Type B pancreatic cell (in vitro differentiated cells): ENCODE measurements around the gene ACAN. TPM values are rescaled to one million over a fixed set of nuclear protein-coding genes. Genes with fewer than 3 reads are reported as not detected.
A peak's percentile ranks its signal among the peaks of the same experiment; 100 is the strongest.

Experiments used
- DNase-seq: peaks from one replicate; pipeline ENCODE4 v3.0.0; 2021; ENCODE audit warnings: mixed read lengths; ENCODE audit not compliant: unreplicated experiment; ENCODE audit errors: extremely low spot score
- H3K27ac Mint-ChIP-seq: 2 replicates; pipeline ENCODE4 v1.8.0; 2021; ENCODE audit warnings: mild to moderate bottlenecking, mixed read lengths
- H3K27me3 Mint-ChIP-seq: 2 replicates; pipeline ENCODE4 v1.8.0; 2021; ENCODE audit warnings: mixed read lengths
- H3K36me3 Mint-ChIP-seq: 2 replicates; pipeline ENCODE4 v1.8.0; 2021; ENCODE audit warnings: mixed read lengths
- H3K4me1 Mint-ChIP-seq: one replicate; pipeline ENCODE4 v1.8.0; 2021; ENCODE audit warnings: mixed read lengths; ENCODE audit not compliant: unreplicated experiment
- H3K4me3 Mint-ChIP-seq: 2 replicates; pipeline ENCODE4 v1.8.0; 2021; ENCODE audit warnings: mild to moderate bottlenecking, mixed read lengths
- H3K9me3 Mint-ChIP-seq: 2 replicates; pipeline ENCODE4 v1.8.0; 2021; ENCODE audit warnings: mixed read lengths
- CTCF ChIP-seq: fragments of 200-600 bp; sonication (generic); conservative IDR thresholded peaks from 2 replicates; pipeline ENCODE4 v1.5.0; 2021; ENCODE audit warnings: antibody characterized with exemption, mild to moderate bottlenecking
- total RNA-seq: library from RNA; stranded (reverse); gene quantifications from 2 replicates; pipeline ENCODE4 v1.2.1, GENCODE V29; 2021; ENCODE audit warnings: low replicate concordance

Gene ACAN
- total RNA-seq, 1 donor from 2014 or later, result 6.9 TPM

DNA sequence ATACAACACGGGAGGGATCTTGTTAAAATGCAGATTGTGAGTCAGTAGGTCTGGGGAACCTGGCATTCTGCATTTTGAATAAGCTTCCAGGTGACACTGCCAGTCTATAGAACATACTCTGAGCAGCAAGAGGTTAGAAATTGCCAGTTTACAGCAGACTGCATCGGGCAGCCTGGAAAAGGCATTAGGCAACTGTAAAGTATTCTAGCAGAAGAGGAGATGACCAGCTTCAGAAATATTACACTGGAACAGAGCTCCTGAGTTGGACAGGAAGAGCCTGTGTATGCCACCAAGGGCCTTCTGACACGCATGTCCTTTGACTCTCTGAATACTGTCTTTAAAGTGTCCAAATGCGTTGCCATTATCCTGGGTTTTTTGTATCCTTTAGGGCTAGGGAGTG is 2.5 kb upstream of the ACAN start:
- H3K4me1 Mint-ChIP-seq, result peaks cover 6% of the 10 kb centered on the region
- no peaks in the 10 kb centered on the region for H3K36me3 Mint-ChIP-seq
- H3K27me3 Mint-ChIP-seq, result peaks cover 88% of the 10 kb centered on the region
- DNase-seq, result no peak
- no peak overlapping the region for H3K4me3 Mint-ChIP-seq
- no peak overlapping the region for H3K27ac Mint-ChIP-seq
- TF ChIP-seq CTCF, result no peak
- no peaks in the 10 kb centered on the region for H3K9me3 Mint-ChIP-seq

- TF ChIP-seq CTCF, result no peak
- no peak overlapping the region for H3K27ac Mint-ChIP-seq
- H3K9me3 Mint-ChIP-seq, result no peaks in the 10 kb centered on the region
- no peaks in the 10 kb centered on the region for H3K36me3 Mint-ChIP-seq
- peaks cover 6% of the 10 kb centered on the region for H3K4me1 Mint-ChIP-seq
- DNase-seq, result no peak
- H3K4me3 Mint-ChIP-seq, result peak overlapping the region; percentile 93
- peaks cover 83% of the 10 kb centered on the region for H3K27me3 Mint-ChIP-seq
Measured at GRCh38 chr15:88802250-88802990, 816 bp upstream of the ACAN start.

DNA sequence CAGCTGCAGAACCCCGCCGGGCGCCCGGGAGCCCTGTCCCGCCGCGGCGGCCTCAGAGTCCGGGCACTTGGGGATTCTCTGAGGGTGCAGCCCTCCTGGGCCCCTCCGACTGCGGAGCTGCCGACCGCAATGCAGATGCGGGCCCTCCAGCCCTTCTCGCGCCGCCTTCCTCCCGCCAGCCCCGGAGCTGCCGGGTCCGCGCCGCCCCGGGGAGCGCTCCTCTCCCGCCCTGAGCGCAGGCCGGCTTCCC is 320 bp upstream of the ACAN start:
- TF ChIP-seq CTCF, result no peak
- Mint-ChIP-seq H3K36me3 (no peaks in the 10 kb centered on the region), H3K4me1 (peaks cover 6% of the 10 kb centered on the region), H3K9me3 (no peaks in the 10 kb centered on the region), H3K27me3 (peaks cover 84% of the 10 kb centered on the region), H3K27ac (no peak overlapping the region), H3K4me3 (peak overlapping the region; percentile 93)
- DNase-seq, result no peak

DNA sequence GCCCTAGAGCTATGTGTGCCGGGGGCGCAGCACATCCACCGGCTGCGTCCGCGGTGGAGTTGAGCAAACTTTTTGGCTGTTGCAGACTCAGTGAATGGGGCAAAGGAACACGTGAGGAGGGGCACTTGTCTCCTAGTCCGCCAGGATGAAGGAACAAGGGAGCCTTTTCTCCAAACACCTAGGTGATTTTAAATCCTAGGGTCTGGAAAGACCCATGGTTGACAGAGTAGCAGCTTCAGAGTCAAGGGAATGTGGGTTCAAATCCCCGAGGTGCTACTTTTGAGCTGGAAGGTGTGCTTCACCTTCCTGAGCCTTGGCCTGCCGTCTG is 648 bp downstream of the ACAN start:
- DNase-seq, result no peak
- H3K4me1 Mint-ChIP-seq, result peaks cover 6% of the 10 kb centered on the region
- no peaks in the 10 kb centered on the region for H3K36me3 Mint-ChIP-seq
- no peak overlapping the region for H3K27ac Mint-ChIP-seq
- TF ChIP-seq CTCF, result no peak
- peak overlapping the region; percentile 70 for H3K4me3 Mint-ChIP-seq
- peaks cover 82% of the 10 kb centered on the region for H3K27me3 Mint-ChIP-seq
- H3K9me3 Mint-ChIP-seq, result no peaks in the 10 kb centered on the region

DNA sequence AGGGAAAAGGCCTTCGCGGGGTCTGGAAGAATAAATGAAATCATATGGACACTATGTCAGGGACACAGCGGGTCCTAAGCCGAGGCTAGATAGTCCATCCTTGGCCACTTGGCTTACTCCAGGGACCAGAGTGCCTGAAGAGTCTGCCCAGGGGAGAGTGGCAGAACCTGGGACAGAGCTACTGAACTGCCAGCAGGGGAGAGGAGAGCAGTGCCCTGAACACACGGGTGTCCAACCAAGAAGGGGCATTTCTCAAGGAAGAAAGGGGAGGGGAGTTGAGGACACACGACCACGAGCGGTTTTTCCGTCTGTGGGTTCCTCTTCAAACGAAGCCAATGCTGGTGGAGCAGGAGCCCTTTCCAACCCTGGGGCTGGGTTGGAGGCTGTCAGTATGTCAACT is 1.0 kb downstream of the ACAN start:
- no peak for TF ChIP-seq CTCF
- Mint-ChIP-seq H3K4me3 (peak overlapping the region; percentile 70), H3K9me3 (no peaks in the 10 kb centered on the region), H3K27ac (no peak overlapping the region), H3K36me3 (no peaks in the 10 kb centered on the region), H3K27me3 (peaks cover 80% of the 10 kb centered on the region), H3K4me1 (peaks cover 6% of the 10 kb centered on the region)
- no peak for DNase-seq
